ENCODE results near the gene NR1H2.

GRCh38 chr19:50327013-50327412, 49.2 kb upstream of the NR1H2 start:
- TF ChIP-seq CTCF (IDR thresholded peaks at IDR 0.05) (no peak), POLR2A (IDR thresholded peaks at IDR 0.05) (no peak)
